H9 (cell line): Measurements from ENCODE around the gene STAB2. TPM values are rescaled to one million over a fixed set of nuclear protein-coding genes. Genes with fewer than 3 reads are reported as not detected.

Experiments used
- DNase-seq: peaks from one replicate; pipeline ENCODE4 v3.0.0-alpha.2; 2017
- H2AFZ ChIP-seq: one replicate; pipeline ENCODE4 v1.6.1; 2013; ENCODE audit warnings: mild to moderate bottlenecking, low read length, control low read depth, moderate library complexity
- H2AK5ac ChIP-seq: 2 replicates; pipeline ENCODE4 v1.6.1; 2013; ENCODE audit warnings: low read length, control low read depth, mixed read lengths; ENCODE audit not compliant: insufficient read length
- H2BK120ac ChIP-seq: one replicate; pipeline ENCODE4 v1.6.1; 2013; ENCODE audit warnings: low read depth, mild to moderate bottlenecking, low read length, control low read depth, inconsistent platforms; ENCODE audit not compliant: poor library complexity, severe bottlenecking
- H2BK12ac ChIP-seq: 2 replicates; pipeline ENCODE4 v1.6.1; 2013; ENCODE audit warnings: low read length, control low read depth, mixed read lengths, low read depth; ENCODE audit not compliant: insufficient read length
- H2BK15ac ChIP-seq: 2 replicates; pipeline ENCODE4 v1.6.1; 2013; ENCODE audit warnings: low read depth, low read length, control low read depth
- H2BK20ac ChIP-seq: one replicate; pipeline ENCODE4 v1.6.1; 2013; ENCODE audit warnings: low read depth, mild to moderate bottlenecking, low read length, control low read depth, inconsistent platforms; ENCODE audit not compliant: poor library complexity, severe bottlenecking
- H2BK5ac ChIP-seq: 2 replicates; pipeline ENCODE4 v1.6.1; 2013; ENCODE audit warnings: low read length, control low read depth, mixed read lengths; ENCODE audit not compliant: insufficient read length
- H3K14ac ChIP-seq: 2 replicates; pipeline ENCODE4 v1.6.1; 2013; ENCODE audit warnings: low read length, control low read depth; ENCODE audit not compliant: insufficient read depth
- H3K18ac ChIP-seq: 2 replicates; pipeline ENCODE4 v1.6.1; 2013; ENCODE audit warnings: low read depth, mild to moderate bottlenecking, mixed read lengths, low read length, control low read depth; ENCODE audit not compliant: insufficient read length
- H3K23ac ChIP-seq: 2 replicates; pipeline ENCODE4 v1.6.1; 2013; ENCODE audit warnings: low read length, control low read depth, mixed read lengths, low read depth; ENCODE audit not compliant: insufficient read length
- H3K23me2 ChIP-seq: 2 replicates; pipeline ENCODE4 v1.6.1; 2013; ENCODE audit warnings: low read depth, mild to moderate bottlenecking, mixed read lengths, low read length, control low read depth; ENCODE audit not compliant: insufficient read length, poor library complexity, severe bottlenecking
- H3K27ac ChIP-seq: 2 replicates; pipeline ENCODE4 v1.5.1; 2013; ENCODE audit warnings: low read length, control low read depth, mixed read lengths, low read depth; ENCODE audit not compliant: insufficient read length
- H3K27me3 ChIP-seq: 2 replicates; pipeline ENCODE4 v1.6.1; 2013; ENCODE audit warnings: low read length, control low read depth, inconsistent platforms; ENCODE audit not compliant: insufficient read depth
- H3K4ac ChIP-seq: 2 replicates; pipeline ENCODE4 v1.6.1; 2013; ENCODE audit warnings: low read depth, mild to moderate bottlenecking, control low read depth, inconsistent platforms, low read length, moderate library complexity
- H3K4me1 ChIP-seq: 2 replicates; pipeline ENCODE4 v1.6.1; 2013; ENCODE audit warnings: low read length, control low read depth, inconsistent platforms; ENCODE audit not compliant: insufficient read depth
- H3K4me2 ChIP-seq: 2 replicates; pipeline ENCODE4 v1.6.1; 2013; ENCODE audit warnings: low read length, control low read depth, mixed read lengths; ENCODE audit not compliant: insufficient read length, insufficient read depth
- H3K56ac ChIP-seq: 2 replicates; pipeline ENCODE4 v1.6.1; 2013; ENCODE audit warnings: low read depth, mild to moderate bottlenecking, mixed read lengths, low read length, control low read depth; ENCODE audit not compliant: insufficient read length
- H3K79me1 ChIP-seq: 2 replicates; pipeline ENCODE4 v1.6.1; 2013; ENCODE audit warnings: low read depth, mild to moderate bottlenecking, moderate library complexity, low read length, control low read depth, inconsistent platforms; ENCODE audit not compliant: insufficient read depth, poor library complexity, severe bottlenecking
- H3K79me2 ChIP-seq: 2 replicates; pipeline ENCODE4 v1.6.1; 2013; ENCODE audit warnings: low read length, control low read depth, inconsistent platforms; ENCODE audit not compliant: insufficient read depth
- H3K9ac ChIP-seq: 2 replicates; pipeline ENCODE4 v1.6.1; 2013; ENCODE audit warnings: low read length, control low read depth, mixed read lengths; ENCODE audit not compliant: insufficient read length; ENCODE audit errors: extremely low read depth
- H3K9me3 ChIP-seq: one replicate; pipeline ENCODE4 v1.6.1; 2013; ENCODE audit warnings: low read depth, low read length, inconsistent platforms; ENCODE audit not compliant: control insufficient read depth
- H3T11ph ChIP-seq: one replicate; pipeline ENCODE4 v1.6.1; 2013; ENCODE audit warnings: mild to moderate bottlenecking, low read length, control low read depth, inconsistent platforms
- H4K20me1 ChIP-seq: one replicate; pipeline ENCODE4 v1.6.1; 2013; ENCODE audit not compliant: control insufficient read depth, insufficient read length, insufficient read depth
- H4K5ac ChIP-seq: 2 replicates; pipeline ENCODE4 v1.6.1; 2013; ENCODE audit warnings: low read depth, mild to moderate bottlenecking, mixed read lengths, low read length, control low read depth; ENCODE audit not compliant: insufficient read length
- H4K8ac ChIP-seq: replicated peaks from 2 replicates; pipeline ENCODE4 v1.6.1; 2013; ENCODE audit warnings: low read length, control low read depth, mixed read lengths, low read depth; ENCODE audit not compliant: insufficient read length
- H4K91ac ChIP-seq: 2 replicates; pipeline ENCODE4 v1.6.1; 2013; ENCODE audit warnings: low read depth, mild to moderate bottlenecking, moderate library complexity, mixed read lengths, low read length, control low read depth; ENCODE audit not compliant: insufficient read length
- H3K27ac Mint-ChIP-seq, 3 experiments: 2 replicates in 2 of 3; 3 replicates in 1 of 3; pipeline ENCODE4 v1.8.0; 2020 to 2021; ENCODE audit warnings: mixed read lengths in 3 of 3, mild to moderate bottlenecking in 1 of 3, moderate library complexity in 1 of 3
- H3K27me3 Mint-ChIP-seq: 2 replicates; pipeline ENCODE4 v1.8.0; 2021; ENCODE audit warnings: low read depth, mild to moderate bottlenecking, moderate library complexity, mixed read lengths
- H3K36me3 Mint-ChIP-seq, 3 experiments: 2 replicates in 2 of 3; 3 replicates in 1 of 3; pipeline ENCODE4 v1.8.0; 2020 to 2021; ENCODE audit warnings: low read depth in 3 of 3, mixed read lengths in 3 of 3; ENCODE audit not compliant: insufficient read depth in 1 of 3
- H3K4me1 Mint-ChIP-seq, 2 experiments: 2 replicates each; pipeline ENCODE4 v1.8.0; 2020; ENCODE audit warnings: mixed read lengths in 2 of 2
- H3K4me3 Mint-ChIP-seq, 2 experiments: 2 replicates in 1 of 2; 3 replicates in 1 of 2; pipeline ENCODE4 v1.8.0; 2020 to 2021; ENCODE audit warnings: mild to moderate bottlenecking in 2 of 2, mixed read lengths in 2 of 2, moderate library complexity in 1 of 2
- H3K9me3 Mint-ChIP-seq, 2 experiments: 2 replicates in 1 of 2; 3 replicates in 1 of 2; pipeline ENCODE4 v1.8.0; 2020; ENCODE audit warnings: mild to moderate bottlenecking in 2 of 2, mixed read lengths in 2 of 2, moderate library complexity in 1 of 2
- WGBS: extraction: QIAGEN DNeasy Blood & Tissue Kit; methylation state at CpG from one replicate; pipeline ENCODE4 v1.1.7; 2013; ENCODE audit warnings: missing lambda C conversion rate, low lambda C conversion rate, mixed read lengths; ENCODE audit not compliant: insufficient read length; ENCODE audit errors: extremely low coverage; 5-methylcytosine and 5-hydroxymethylcytosine counted together
- total RNA-seq: library from RNA; stranded (reverse); gene quantifications from 2 replicates; pipeline ENCODE4 v1.2.1, GENCODE V29; 2021
- TF ChIP-seq, protein P1 (sequence below): fragments of 200-600 bp; sonication (generic); conservative IDR thresholded peaks from 3 replicates; pipeline ENCODE4 v1.8.0; 2021; ENCODE audit warnings: antibody characterized with exemption, mild to moderate bottlenecking

The STAB2 gene
- total RNA-seq, 1 experiment from 2014 or later = 0.02 TPM

DNA sequence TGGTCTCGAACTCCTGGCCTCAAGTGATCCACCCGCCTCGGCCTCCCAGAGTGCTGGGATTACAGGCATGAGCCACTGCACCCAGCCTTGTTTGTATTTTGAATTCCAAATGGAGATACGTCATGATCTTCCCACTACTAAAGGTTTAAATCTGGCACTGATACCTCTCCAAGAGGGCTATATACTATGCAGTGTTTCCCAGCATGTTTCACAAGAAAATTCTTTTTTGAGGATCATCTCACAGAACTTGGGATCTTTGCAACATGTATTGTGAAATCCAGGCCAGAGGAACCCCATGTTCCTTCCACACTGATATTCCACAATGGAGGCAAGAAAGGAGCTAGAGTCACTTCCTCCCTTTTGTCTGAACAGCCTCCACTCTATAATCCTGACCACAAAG is 141.2 kb downstream of the STAB2 start:
- Histone ChIP-seq H2BK120ac (no peak overlapping the region), H3K9me3 (no peaks in the 10 kb centered on the region), H2BK20ac (no peak overlapping the region), H3K4ac (no peak overlapping the region), H3K9ac (no peak overlapping the region), H3K18ac (no peak overlapping the region), H2BK5ac (no peak overlapping the region), H3K23me2 (no peaks in the 10 kb centered on the region), H4K91ac (no peak overlapping the region), H2AFZ (no peak overlapping the region), H3K27ac (no peak overlapping the region), H2BK15ac (no peak overlapping the region), H3K23ac (no peak overlapping the region), H3T11ph (no peak overlapping the region), H3K56ac (no peak overlapping the region), H4K5ac (no peak overlapping the region), H2AK5ac (no peak overlapping the region), H4K20me1 (peaks cover 2% of the 10 kb centered on the region), H3K79me1 (no peaks in the 10 kb centered on the region), H3K27me3 (no peaks in the 10 kb centered on the region), H3K14ac (no peak overlapping the region), H4K8ac (no peak overlapping the region), H3K4me2 (no peak overlapping the region), H2BK12ac (no peak overlapping the region), H3K79me2 (no peaks in the 10 kb centered on the region), H3K4me1 (no peaks in the 10 kb centered on the region)
- DNase-seq = no peak
- no peaks in the 10 kb centered on the region for H3K4me1 Mint-ChIP-seq
- peaks cover 6% of the 10 kb centered on the region for H3K27me3 Mint-ChIP-seq
- H3K9me3 Mint-ChIP-seq = peaks cover 10 to 12% of the 10 kb centered on the region in 2 experiments
- WGBS = no CpG with 5 or more reads among the region's 4 CpGs
- H3K4me3 Mint-ChIP-seq = no peak overlapping the region
- peaks cover 0 to 5% (median 5%) of the 10 kb centered on the region in 3 experiments; a peak in 3 of 7 replicates for H3K36me3 Mint-ChIP-seq
- TF ChIP-seq, protein P1, sequence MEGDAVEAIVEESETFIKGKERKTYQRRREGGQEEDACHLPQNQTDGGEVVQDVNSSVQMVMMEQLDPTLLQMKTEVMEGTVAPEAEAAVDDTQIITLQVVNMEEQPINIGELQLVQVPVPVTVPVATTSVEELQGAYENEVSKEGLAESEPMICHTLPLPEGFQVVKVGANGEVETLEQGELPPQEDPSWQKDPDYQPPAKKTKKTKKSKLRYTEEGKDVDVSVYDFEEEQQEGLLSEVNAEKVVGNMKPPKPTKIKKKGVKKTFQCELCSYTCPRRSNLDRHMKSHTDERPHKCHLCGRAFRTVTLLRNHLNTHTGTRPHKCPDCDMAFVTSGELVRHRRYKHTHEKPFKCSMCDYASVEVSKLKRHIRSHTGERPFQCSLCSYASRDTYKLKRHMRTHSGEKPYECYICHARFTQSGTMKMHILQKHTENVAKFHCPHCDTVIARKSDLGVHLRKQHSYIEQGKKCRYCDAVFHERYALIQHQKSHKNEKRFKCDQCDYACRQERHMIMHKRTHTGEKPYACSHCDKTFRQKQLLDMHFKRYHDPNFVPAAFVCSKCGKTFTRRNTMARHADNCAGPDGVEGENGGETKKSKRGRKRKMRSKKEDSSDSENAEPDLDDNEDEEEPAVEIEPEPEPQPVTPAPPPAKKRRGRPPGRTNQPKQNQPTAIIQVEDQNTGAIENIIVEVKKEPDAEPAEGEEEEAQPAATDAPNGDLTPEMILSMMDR = no peak
- H3K27ac Mint-ChIP-seq = no peak overlapping the region
